OCI-LY1 (cell line): Measurements from ENCODE around the gene KDM6B.

ENCODE experiments used
- H2AFZ ChIP-seq: fragments of 200-600 bp; sonication (generic), shearing (Covaris generic); 2 replicates; pipeline ENCODE4 v1.6.0; 2014; ENCODE audit warnings: antibody characterized with exemption, mild to moderate bottlenecking, low read length
- H3F3A ChIP-seq: fragments of 200-600 bp; sonication (generic), shearing (Covaris generic); 2 replicates; pipeline ENCODE4 v1.6.0; 2014; ENCODE audit warnings: mild to moderate bottlenecking, antibody characterized with exemption, low read length, moderate library complexity; ENCODE audit not compliant: insufficient read depth
- H3K27ac ChIP-seq: fragments of 200-600 bp; sonication (generic); 2 replicates; pipeline ENCODE4 v1.5.1; 2014; ENCODE audit warnings: low read length, mixed run types, mild to moderate bottlenecking, low read depth; ENCODE audit not compliant: poor library complexity, severe bottlenecking
- H3K27me3 ChIP-seq: fragments of 200-600 bp; sonication (generic); 2 replicates; pipeline ENCODE4 v1.6.0; 2014; ENCODE audit warnings: antibody characterized with exemption, mild to moderate bottlenecking, low read length, moderate library complexity; ENCODE audit not compliant: insufficient read depth
- H3K36me3 ChIP-seq: fragments of 200-600 bp; sonication (generic); 2 replicates; pipeline ENCODE4 v1.6.1; 2014; ENCODE audit warnings: mild to moderate bottlenecking, antibody characterized with exemption, low read length, moderate library complexity, mixed read lengths; ENCODE audit not compliant: insufficient read depth
- H3K4me1 ChIP-seq: fragments of 200-600 bp; sonication (generic); 2 replicates; pipeline ENCODE4 v1.5.1; 2014; ENCODE audit warnings: mild to moderate bottlenecking, low read length, moderate library complexity; ENCODE audit not compliant: insufficient read depth, severe bottlenecking
- H3K4me2 ChIP-seq: fragments of 200-600 bp; sonication (generic), shearing (Covaris generic); 2 replicates; pipeline ENCODE4 v1.6.1; 2014; ENCODE audit warnings: low read length
- H3K4me3 ChIP-seq: fragments of 200-600 bp; sonication (generic); 2 replicates; pipeline ENCODE4 v1.5.1; 2014; ENCODE audit warnings: low read length, low read depth, mild to moderate bottlenecking, mixed read lengths; ENCODE audit not compliant: poor library complexity, severe bottlenecking
- H3K79me2 ChIP-seq: fragments of 200-600 bp; shearing (Covaris generic); 2 replicates; pipeline ENCODE4 v1.6.1; 2016; ENCODE audit warnings: mixed run types, low read length, mixed read lengths; ENCODE audit not compliant: insufficient read depth
- H3K9ac ChIP-seq: fragments of 200-600 bp; sonication (generic), shearing (Covaris generic); 2 replicates; pipeline ENCODE4 v1.6.1; 2014; ENCODE audit warnings: mild to moderate bottlenecking, low read length, mixed read lengths
- H3K9me2 ChIP-seq: fragments of 200-600 bp; sonication (generic), shearing (Covaris generic); 2 replicates; pipeline ENCODE4 v1.6.1; 2014; ENCODE audit warnings: low read depth, mild to moderate bottlenecking, low read length, mixed read lengths
- H3K9me3 ChIP-seq: fragments of 200-600 bp; shearing (Covaris generic); 2 replicates; pipeline ENCODE4 v1.6.1; 2014; ENCODE audit warnings: low read length, mixed read lengths
- H4K20me1 ChIP-seq: fragments of 200-600 bp; sonication (generic), shearing (Covaris generic); 2 replicates; pipeline ENCODE4 v1.6.0; 2016; ENCODE audit warnings: mild to moderate bottlenecking, low read length; ENCODE audit not compliant: insufficient read depth
- EZH2 ChIP-seq: fragments of 200-600 bp; sonication (generic), shearing (Covaris generic); IDR thresholded peaks from 2 replicates; pipeline ENCODE4 v1.8.0; 2017; ENCODE audit warnings: borderline replicate concordance, mixed run types, mild to moderate bottlenecking, antibody characterized with exemption, low read length, moderate library complexity, mixed read lengths
- TF ChIP-seq, protein P1 (sequence below): fragments of 200-600 bp; sonication (generic), shearing (Covaris generic); IDR thresholded peaks from 2 replicates; pipeline ENCODE4 v1.5.1; 2017; ENCODE audit warnings: mild to moderate bottlenecking, antibody characterized with exemption, low read length, moderate library complexity, mixed read lengths

The KDM6B gene

DNA sequence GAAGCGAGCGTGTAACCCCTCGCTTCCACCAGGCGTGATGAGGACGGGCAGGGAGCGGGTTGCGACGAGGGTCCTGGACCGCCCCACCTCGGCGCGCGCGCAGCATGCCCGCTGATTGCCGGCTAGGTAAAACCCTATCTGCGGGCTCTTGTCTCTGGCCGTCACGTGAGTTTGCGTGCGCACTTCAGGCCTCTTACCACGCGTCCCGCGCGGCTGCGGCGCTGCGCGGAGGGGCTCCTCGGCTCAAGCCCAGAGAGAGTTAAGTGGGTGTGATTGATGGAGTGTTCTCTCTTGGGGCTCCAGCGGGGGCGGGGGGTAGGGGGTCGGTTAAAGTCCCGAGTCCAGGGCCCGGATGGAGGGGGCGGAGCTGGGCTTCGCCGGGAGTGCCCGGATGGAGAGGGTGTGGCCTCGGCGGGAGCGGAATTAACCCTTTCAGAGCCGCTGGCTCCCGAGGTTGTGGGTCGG, 7.9 kb downstream of the KDM6B start:
- peaks cover 14% of the 10 kb centered on the region for H3K36me3 ChIP-seq

DNA sequence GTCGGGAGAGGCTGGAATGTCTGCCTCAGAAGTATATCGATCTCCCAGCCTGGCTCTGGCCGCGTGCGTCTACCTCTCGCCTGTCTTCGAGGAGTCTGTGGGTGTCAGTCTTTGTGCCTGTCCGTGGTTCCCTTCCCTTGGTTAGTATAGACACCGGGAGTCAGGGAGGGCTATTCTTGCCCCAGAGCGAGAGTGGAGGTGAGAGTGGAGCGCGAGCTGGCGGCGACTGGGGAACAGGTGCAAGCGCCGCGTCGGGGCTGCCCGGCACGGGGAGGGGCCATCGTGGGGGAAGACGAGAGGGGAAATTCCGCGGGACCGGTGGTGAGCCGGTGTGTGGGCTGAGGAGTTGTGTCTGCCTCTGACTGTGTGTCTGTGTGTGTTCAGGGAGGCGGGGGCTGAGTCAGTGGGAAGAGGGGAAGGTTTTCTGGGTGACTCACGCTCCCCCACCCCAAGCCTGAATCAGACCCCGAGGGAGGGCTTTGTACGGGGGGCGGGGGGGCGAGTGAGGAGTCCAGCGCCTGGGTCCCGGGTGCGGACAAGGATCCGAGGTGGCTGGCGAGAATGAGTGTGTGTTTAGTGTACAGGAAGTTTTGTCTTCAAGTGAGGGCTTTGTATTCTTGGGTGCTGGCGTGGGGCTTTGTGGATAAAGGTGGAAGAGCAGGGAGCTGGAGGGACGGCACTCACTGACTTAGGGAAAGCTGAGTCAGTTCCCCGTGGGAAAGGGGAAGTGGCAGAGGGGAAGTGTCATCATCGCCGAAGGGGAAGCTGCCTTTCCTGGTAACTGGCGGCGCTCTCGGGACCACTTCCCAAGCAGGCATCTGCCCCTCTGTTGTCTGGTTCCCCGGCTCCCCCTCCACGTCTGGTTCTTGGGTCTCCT, 8.6 kb downstream of the KDM6B start:
- peak overlapping the region; percentile 95 for H3K4me2 ChIP-seq
- peaks cover 50% of the 10 kb centered on the region for H3K4me1 ChIP-seq
- peak overlapping the region; percentile 88 for H3K4me3 ChIP-seq
- H3K36me3 ChIP-seq, result peaks cover 20% of the 10 kb centered on the region
- no peak for TF ChIP-seq EZH2
- TF ChIP-seq, protein P1, sequence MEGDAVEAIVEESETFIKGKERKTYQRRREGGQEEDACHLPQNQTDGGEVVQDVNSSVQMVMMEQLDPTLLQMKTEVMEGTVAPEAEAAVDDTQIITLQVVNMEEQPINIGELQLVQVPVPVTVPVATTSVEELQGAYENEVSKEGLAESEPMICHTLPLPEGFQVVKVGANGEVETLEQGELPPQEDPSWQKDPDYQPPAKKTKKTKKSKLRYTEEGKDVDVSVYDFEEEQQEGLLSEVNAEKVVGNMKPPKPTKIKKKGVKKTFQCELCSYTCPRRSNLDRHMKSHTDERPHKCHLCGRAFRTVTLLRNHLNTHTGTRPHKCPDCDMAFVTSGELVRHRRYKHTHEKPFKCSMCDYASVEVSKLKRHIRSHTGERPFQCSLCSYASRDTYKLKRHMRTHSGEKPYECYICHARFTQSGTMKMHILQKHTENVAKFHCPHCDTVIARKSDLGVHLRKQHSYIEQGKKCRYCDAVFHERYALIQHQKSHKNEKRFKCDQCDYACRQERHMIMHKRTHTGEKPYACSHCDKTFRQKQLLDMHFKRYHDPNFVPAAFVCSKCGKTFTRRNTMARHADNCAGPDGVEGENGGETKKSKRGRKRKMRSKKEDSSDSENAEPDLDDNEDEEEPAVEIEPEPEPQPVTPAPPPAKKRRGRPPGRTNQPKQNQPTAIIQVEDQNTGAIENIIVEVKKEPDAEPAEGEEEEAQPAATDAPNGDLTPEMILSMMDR, result no peak
- H3K9me2 ChIP-seq, result no peaks in the 10 kb centered on the region
- H3K27me3 ChIP-seq, result no peaks in the 10 kb centered on the region
- no peak overlapping the region for H2AFZ ChIP-seq
- H3K79me2 ChIP-seq, result no peaks in the 10 kb centered on the region
- H4K20me1 ChIP-seq, result no peaks in the 10 kb centered on the region
- no peaks in the 10 kb centered on the region for H3K9me3 ChIP-seq
- H3F3A ChIP-seq, result peaks cover 10% of the 10 kb centered on the region; the same call in 1 of the 2 replicates
- H3K9ac ChIP-seq, result peak overlapping the region; percentile 97
- H3K27ac ChIP-seq, result peak overlapping the region; percentile 97

More for the DNA sequence above, 7.9 kb downstream of the KDM6B start:
- Histone ChIP-seq H3K4me3 (peak overlapping the region; percentile 88), H3K27ac (peak overlapping the region; percentile 97), H3K9me2 (no peaks in the 10 kb centered on the region), H3K27me3 (no peaks in the 10 kb centered on the region), H3K4me2 (peak overlapping the region; percentile 95), H3F3A (peaks cover 10% of the 10 kb centered on the region; the same call in 1 of the 2 replicates), H2AFZ (no peak overlapping the region), H4K20me1 (no peaks in the 10 kb centered on the region), H3K9ac (peak overlapping the region; percentile 97), H3K9me3 (no peaks in the 10 kb centered on the region), H3K4me1 (peaks cover 57% of the 10 kb centered on the region), H3K79me2 (no peaks in the 10 kb centered on the region)
- no peak for TF ChIP-seq EZH2
- TF ChIP-seq, protein P1, result no peak

DNA sequence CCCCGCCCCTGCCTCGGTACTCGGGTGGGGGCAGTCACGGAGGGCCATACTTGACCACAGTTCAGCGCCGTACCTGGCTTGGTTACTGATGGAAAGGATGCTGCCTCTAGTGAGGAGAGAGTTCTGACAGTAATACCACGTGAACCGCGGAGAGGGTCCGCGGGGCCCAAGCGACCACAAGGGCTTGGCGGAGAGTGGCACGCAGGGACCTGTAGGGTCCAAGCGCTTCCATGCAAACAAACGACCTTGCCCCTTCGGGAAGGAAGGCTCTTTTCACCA, 9.2 kb downstream of the KDM6B start:
- peak overlapping the region; percentile 97 for H3K27ac ChIP-seq
- H2AFZ ChIP-seq, result no peak overlapping the region
- peak overlapping the region; percentile 97 for H3K9ac ChIP-seq
- TF ChIP-seq, protein P1, result peak; percentile 1; the same call in 1 of the 2 replicates
- TF ChIP-seq EZH2, result no peak
- H3K27me3 ChIP-seq, result no peaks in the 10 kb centered on the region
- peak overlapping the region; percentile 88 for H3K4me3 ChIP-seq
- peak overlapping the region; percentile 95 for H3K4me2 ChIP-seq
- H3K9me3 ChIP-seq, result no peaks in the 10 kb centered on the region
- H3K4me1 ChIP-seq, result peaks cover 47% of the 10 kb centered on the region
- peaks cover 10% of the 10 kb centered on the region; the same call in 1 of the 2 replicates for H3F3A ChIP-seq
- no peaks in the 10 kb centered on the region for H4K20me1 ChIP-seq
- no peaks in the 10 kb centered on the region for H3K9me2 ChIP-seq
- no peaks in the 10 kb centered on the region for H3K79me2 ChIP-seq
- H3K36me3 ChIP-seq, result peaks cover 23% of the 10 kb centered on the region
